HL-60 (cell line): Measurements from ENCODE around the gene LTB4R.
A peak's percentile ranks its signal among the peaks of the same experiment; 100 is the strongest.

ENCODE experiments used
- GABPA ChIP-seq: IDR thresholded peaks from 2 replicates; pipeline ENCODE4 v1.6.1; 2012; ENCODE audit warnings: low read depth
- POLR2AphosphoS5 ChIP-seq: IDR thresholded peaks from 2 replicates; pipeline ENCODE4 v1.6.1; 2012; ENCODE audit warnings: low read depth
- SPI1 ChIP-seq: IDR thresholded peaks from 2 replicates; pipeline ENCODE4 v1.6.1; 2012; ENCODE audit warnings: low read depth, mild to moderate bottlenecking, borderline replicate concordance
- TF ChIP-seq, protein P1 (sequence below): IDR thresholded peaks from one replicate; pipeline ENCODE4 v1.5.1; 2011; ENCODE audit warnings: low read length, control low read depth, inconsistent platforms; ENCODE audit not compliant: insufficient read depth
- TF ChIP-seq, protein P2 (sequence below): IDR thresholded peaks from 2 replicates; pipeline ENCODE4 v1.6.1; 2012; ENCODE audit warnings: low read depth; ENCODE audit not compliant: insufficient replicate concordance

DNA sequence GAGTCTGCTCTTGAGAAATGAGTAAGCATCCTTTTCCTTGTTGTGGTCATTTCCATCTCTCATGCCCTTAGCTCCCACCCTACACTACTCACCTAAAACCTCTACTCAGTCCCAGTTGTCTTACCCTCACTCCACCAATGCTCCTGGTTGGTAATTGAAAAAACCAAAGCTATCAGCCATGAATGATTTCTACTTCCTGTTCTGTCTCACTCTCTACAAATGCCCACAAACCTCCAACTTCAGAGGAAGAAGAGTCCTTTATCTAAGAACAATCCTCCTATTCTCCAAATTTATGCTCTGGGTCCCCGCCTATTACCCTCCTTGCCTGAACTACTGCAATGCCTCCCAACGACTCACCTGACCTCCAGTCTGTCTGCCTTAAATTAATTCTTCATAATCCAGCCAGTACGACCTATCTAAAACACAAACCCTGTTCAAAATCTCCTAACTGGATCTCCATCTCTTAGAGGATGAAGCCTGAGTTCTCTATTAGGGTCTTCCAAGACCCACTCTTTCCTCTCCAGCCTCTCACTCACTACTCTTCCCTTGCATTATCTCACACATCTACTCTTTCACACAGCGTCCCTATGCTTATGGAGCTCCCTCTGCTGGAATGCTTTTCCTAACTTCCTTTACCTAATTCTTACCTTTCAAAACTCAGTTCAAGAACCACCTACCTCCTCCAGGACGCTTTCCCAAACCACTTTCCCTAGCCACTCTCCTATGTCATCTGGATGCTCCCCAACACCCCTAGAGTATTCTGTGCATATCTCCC lies 13.9 kb upstream of the LTB4R start:
- TF ChIP-seq, protein P1, sequence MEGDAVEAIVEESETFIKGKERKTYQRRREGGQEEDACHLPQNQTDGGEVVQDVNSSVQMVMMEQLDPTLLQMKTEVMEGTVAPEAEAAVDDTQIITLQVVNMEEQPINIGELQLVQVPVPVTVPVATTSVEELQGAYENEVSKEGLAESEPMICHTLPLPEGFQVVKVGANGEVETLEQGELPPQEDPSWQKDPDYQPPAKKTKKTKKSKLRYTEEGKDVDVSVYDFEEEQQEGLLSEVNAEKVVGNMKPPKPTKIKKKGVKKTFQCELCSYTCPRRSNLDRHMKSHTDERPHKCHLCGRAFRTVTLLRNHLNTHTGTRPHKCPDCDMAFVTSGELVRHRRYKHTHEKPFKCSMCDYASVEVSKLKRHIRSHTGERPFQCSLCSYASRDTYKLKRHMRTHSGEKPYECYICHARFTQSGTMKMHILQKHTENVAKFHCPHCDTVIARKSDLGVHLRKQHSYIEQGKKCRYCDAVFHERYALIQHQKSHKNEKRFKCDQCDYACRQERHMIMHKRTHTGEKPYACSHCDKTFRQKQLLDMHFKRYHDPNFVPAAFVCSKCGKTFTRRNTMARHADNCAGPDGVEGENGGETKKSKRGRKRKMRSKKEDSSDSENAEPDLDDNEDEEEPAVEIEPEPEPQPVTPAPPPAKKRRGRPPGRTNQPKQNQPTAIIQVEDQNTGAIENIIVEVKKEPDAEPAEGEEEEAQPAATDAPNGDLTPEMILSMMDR: peak; percentile 0
- no peak for TF ChIP-seq POLR2AphosphoS5
- TF ChIP-seq, protein P2, sequence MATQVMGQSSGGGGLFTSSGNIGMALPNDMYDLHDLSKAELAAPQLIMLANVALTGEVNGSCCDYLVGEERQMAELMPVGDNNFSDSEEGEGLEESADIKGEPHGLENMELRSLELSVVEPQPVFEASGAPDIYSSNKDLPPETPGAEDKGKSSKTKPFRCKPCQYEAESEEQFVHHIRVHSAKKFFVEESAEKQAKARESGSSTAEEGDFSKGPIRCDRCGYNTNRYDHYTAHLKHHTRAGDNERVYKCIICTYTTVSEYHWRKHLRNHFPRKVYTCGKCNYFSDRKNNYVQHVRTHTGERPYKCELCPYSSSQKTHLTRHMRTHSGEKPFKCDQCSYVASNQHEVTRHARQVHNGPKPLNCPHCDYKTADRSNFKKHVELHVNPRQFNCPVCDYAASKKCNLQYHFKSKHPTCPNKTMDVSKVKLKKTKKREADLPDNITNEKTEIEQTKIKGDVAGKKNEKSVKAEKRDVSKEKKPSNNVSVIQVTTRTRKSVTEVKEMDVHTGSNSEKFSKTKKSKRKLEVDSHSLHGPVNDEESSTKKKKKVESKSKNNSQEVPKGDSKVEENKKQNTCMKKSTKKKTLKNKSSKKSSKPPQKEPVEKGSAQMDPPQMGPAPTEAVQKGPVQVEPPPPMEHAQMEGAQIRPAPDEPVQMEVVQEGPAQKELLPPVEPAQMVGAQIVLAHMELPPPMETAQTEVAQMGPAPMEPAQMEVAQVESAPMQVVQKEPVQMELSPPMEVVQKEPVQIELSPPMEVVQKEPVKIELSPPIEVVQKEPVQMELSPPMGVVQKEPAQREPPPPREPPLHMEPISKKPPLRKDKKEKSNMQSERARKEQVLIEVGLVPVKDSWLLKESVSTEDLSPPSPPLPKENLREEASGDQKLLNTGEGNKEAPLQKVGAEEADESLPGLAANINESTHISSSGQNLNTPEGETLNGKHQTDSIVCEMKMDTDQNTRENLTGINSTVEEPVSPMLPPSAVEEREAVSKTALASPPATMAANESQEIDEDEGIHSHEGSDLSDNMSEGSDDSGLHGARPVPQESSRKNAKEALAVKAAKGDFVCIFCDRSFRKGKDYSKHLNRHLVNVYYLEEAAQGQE: no peak
- TF ChIP-seq SPI1: no peak
- TF ChIP-seq GABPA: no peak
